HL-60 (cell line): ENCODE results near the gene MOB4.
"Not testable (repeated sequence)": the region's sequence is repeated elsewhere in the genome, so short reads cannot be mapped to it uniquely, and the experiment has no call there.

ENCODE experiments used
- CTCF ChIP-seq: IDR thresholded peaks from one replicate; pipeline ENCODE4 v1.5.1; 2011; ENCODE audit warnings: low read length, control low read depth, inconsistent platforms; ENCODE audit not compliant: insufficient read depth
- GABPA ChIP-seq: IDR thresholded peaks from 2 replicates; pipeline ENCODE4 v1.6.1; 2012; ENCODE audit warnings: low read depth
- REST ChIP-seq: IDR thresholded peaks from 2 replicates; pipeline ENCODE4 v1.6.1; 2012; ENCODE audit warnings: low read depth; ENCODE audit not compliant: insufficient replicate concordance
- SPI1 ChIP-seq: IDR thresholded peaks from 2 replicates; pipeline ENCODE4 v1.6.1; 2012; ENCODE audit warnings: low read depth, mild to moderate bottlenecking, borderline replicate concordance

- not testable (repeated sequence) for TF ChIP-seq CTCF, GABPA, REST, SPI1
Observed at GRCh38 chr2:197551260-197551659, 35.4 kb downstream of the MOB4 start.
